Central memory CD8-positive, alpha-beta T cell (primary cell): ENCODE results near the gene ZFP36.

Experiments used
- ATAC-seq: fragments of 150-1000 bp; cut with Tn5 transposase; replicated peaks from 2 replicates; pipeline ENCODE4 v1.10.0; 2022; ENCODE audit warnings: mild to moderate bottlenecking, moderate FRiP score, moderate number of reproducible peaks; ENCODE audit not compliant: poor library complexity, severe bottlenecking; ENCODE audit errors: extremely low read depth
- DNase-seq, 2 donors: peaks; one replicate each; pipeline ENCODE4 v3.0.0; 2021; ENCODE audit warnings: low spot score in 2 of 2
- H3K27ac Mint-ChIP-seq: one replicate; pipeline ENCODE4 v1.8.0; 2022; ENCODE audit warnings: low read depth, mild to moderate bottlenecking, moderate library complexity, mixed read lengths
- H3K27me3 Mint-ChIP-seq: one replicate; pipeline ENCODE4 v1.8.0; 2022; ENCODE audit warnings: mixed read lengths
- H3K36me3 Mint-ChIP-seq: one replicate; pipeline ENCODE4 v1.8.0; 2022; ENCODE audit warnings: mild to moderate bottlenecking, moderate library complexity, mixed read lengths; ENCODE audit not compliant: insufficient read depth
- H3K4me1 Mint-ChIP-seq: one replicate; pipeline ENCODE4 v1.8.0; 2022; ENCODE audit warnings: mixed read lengths
- H3K4me3 Mint-ChIP-seq: one replicate; pipeline ENCODE4 v1.8.0; 2022; ENCODE audit warnings: mild to moderate bottlenecking, moderate library complexity, mixed read lengths
- H3K9me3 Mint-ChIP-seq: one replicate; pipeline ENCODE4 v1.8.0; 2022; ENCODE audit warnings: mixed read lengths

Gene ZFP36

GRCh38 chr19:39389631-39390414 is 16.8 kb upstream of the ZFP36 start:
- no peak for DNase-seq
- Mint-ChIP-seq H3K4me3 (peak overlapping the region; percentile 97), H3K27ac (peak overlapping the region; percentile 95), H3K4me1 (peaks cover 33% of the 10 kb centered on the region), H3K36me3 (peaks cover 55% of the 10 kb centered on the region), H3K27me3 (no peaks in the 10 kb centered on the region), H3K9me3 (no peaks in the 10 kb centered on the region)
- ATAC-seq: no peak

- peaks cover 56% of the 10 kb centered on the region for H3K36me3 Mint-ChIP-seq
- DNase-seq: no peak
- peaks cover 34% of the 10 kb centered on the region for H3K4me1 Mint-ChIP-seq
- H3K27ac Mint-ChIP-seq: peak overlapping the region; percentile 95
- H3K27me3 Mint-ChIP-seq: no peaks in the 10 kb centered on the region
- H3K9me3 Mint-ChIP-seq: no peaks in the 10 kb centered on the region
- peak overlapping the region; percentile 97 for H3K4me3 Mint-ChIP-seq
- ATAC-seq: no peak
Measured at GRCh38 chr19:39390451-39390750, 16.2 kb upstream of the ZFP36 start.

GRCh38 chr19:39390751-39391437 is 15.8 kb upstream of the ZFP36 start, which contains the start of the genes MED29 and PAF1:
Gene MED29 (plus strand): TSS chr19:39391378. CDS start chr19:39391423, 45 bp downstream.
Gene PAF1 (minus strand): TSS chr19:39391106. CDS start chr19:39390864, 242 bp downstream.
- Mint-ChIP-seq H3K4me1 (peaks cover 35% of the 10 kb centered on the region), H3K4me3 (peak within 1 kb of the TSS; percentile 97), H3K27ac (peak within 1 kb of the TSS; percentile 95), H3K27me3 (no peaks in the 10 kb centered on the region), H3K36me3 (peaks cover 55% of the 10 kb centered on the region), H3K9me3 (no peaks in the 10 kb centered on the region)
- peak; percentile 88 to 98 for DNase-seq
- ATAC-seq: peak; percentile 94

GRCh38 chr19:39397360-39398296 is 9.0 kb upstream of the ZFP36 start:
- Mint-ChIP-seq H3K27ac (peak overlapping the region; percentile 93), H3K27me3 (no peaks in the 10 kb centered on the region), H3K9me3 (no peaks in the 10 kb centered on the region), H3K4me3 (peak overlapping the region; percentile 65), H3K36me3 (peaks cover 48% of the 10 kb centered on the region), H3K4me1 (peaks cover 57% of the 10 kb centered on the region)
- ATAC-seq: peak; percentile 30
- peak; percentile 90 to 92 for DNase-seq

- ATAC-seq (no peak), DNase-seq (peak in 1 of 2 donors; percentile 36)
- no peaks in the 10 kb centered on the region for H3K9me3 Mint-ChIP-seq
- peaks cover 49% of the 10 kb centered on the region for H3K36me3 Mint-ChIP-seq
- H3K4me3 Mint-ChIP-seq: peak overlapping the region; percentile 65
- H3K27me3 Mint-ChIP-seq: no peaks in the 10 kb centered on the region
- H3K4me1 Mint-ChIP-seq: peaks cover 60% of the 10 kb centered on the region
- peak overlapping the region; percentile 93 for H3K27ac Mint-ChIP-seq
Measured at GRCh38 chr19:39398297-39398864, 8.3 kb upstream of the ZFP36 start.

- H3K36me3 Mint-ChIP-seq: peaks cover 48% of the 10 kb centered on the region
- ATAC-seq (no peak), DNase-seq (no peak)
- H3K27ac Mint-ChIP-seq: peak overlapping the region; percentile 92
- H3K4me3 Mint-ChIP-seq: peak overlapping the region; percentile 46
- no peaks in the 10 kb centered on the region for H3K9me3 Mint-ChIP-seq
- peaks cover 59% of the 10 kb centered on the region for H3K4me1 Mint-ChIP-seq
- H3K27me3 Mint-ChIP-seq: no peaks in the 10 kb centered on the region
Measured at GRCh38 chr19:39399668-39400050, 7.0 kb upstream of the ZFP36 start.

GRCh38 chr19:39400061-39400460 is 6.6 kb upstream of the ZFP36 start:
- ATAC-seq: no peak
- H3K4me3 Mint-ChIP-seq: peak overlapping the region; percentile 46
- H3K27me3 Mint-ChIP-seq: no peaks in the 10 kb centered on the region
- H3K9me3 Mint-ChIP-seq: no peaks in the 10 kb centered on the region
- peak overlapping the region; percentile 92 for H3K27ac Mint-ChIP-seq
- peaks cover 57% of the 10 kb centered on the region for H3K4me1 Mint-ChIP-seq
- DNase-seq: no peak
- H3K36me3 Mint-ChIP-seq: peaks cover 47% of the 10 kb centered on the region

- H3K9me3 Mint-ChIP-seq: no peaks in the 10 kb centered on the region
- peak overlapping the region; percentile 92 for H3K27ac Mint-ChIP-seq
- H3K4me3 Mint-ChIP-seq: peak overlapping the region; percentile 80
- DNase-seq (no peak), ATAC-seq (peak; percentile 1)
- peaks cover 44% of the 10 kb centered on the region for H3K36me3 Mint-ChIP-seq
- no peaks in the 10 kb centered on the region for H3K27me3 Mint-ChIP-seq
- peaks cover 60% of the 10 kb centered on the region for H3K4me1 Mint-ChIP-seq
Measured at GRCh38 chr19:39401070-39401548, 5.5 kb upstream of the ZFP36 start.

- H3K4me3 Mint-ChIP-seq: peak overlapping the region; percentile 80
- peaks cover 48% of the 10 kb centered on the region for H3K36me3 Mint-ChIP-seq
- ATAC-seq: peak; percentile 59
- DNase-seq: peak; percentile 74 to 91
- H3K27me3 Mint-ChIP-seq: no peaks in the 10 kb centered on the region
- peak overlapping the region; percentile 92 for H3K27ac Mint-ChIP-seq
- H3K4me1 Mint-ChIP-seq: peaks cover 64% of the 10 kb centered on the region
- no peaks in the 10 kb centered on the region for H3K9me3 Mint-ChIP-seq
Measured at GRCh38 chr19:39401549-39402345, 4.9 kb upstream of the ZFP36 start.

- H3K36me3 Mint-ChIP-seq: peaks cover 57% of the 10 kb centered on the region
- peak; percentile 58 to 84 for DNase-seq
- no peaks in the 10 kb centered on the region for H3K27me3 Mint-ChIP-seq
- H3K4me1 Mint-ChIP-seq: peaks cover 60% of the 10 kb centered on the region
- peak overlapping the region; percentile 80 for H3K4me3 Mint-ChIP-seq
- peak overlapping the region; percentile 92 for H3K27ac Mint-ChIP-seq
- no peaks in the 10 kb centered on the region for H3K9me3 Mint-ChIP-seq
- ATAC-seq: peak; percentile 23
Measured at GRCh38 chr19:39402346-39403300, 4.0 kb upstream of the ZFP36 start.
